ENCODE measurements around the gene DMRT2. TPM values are rescaled to one million over a fixed set of nuclear protein-coding genes. Genes with fewer than 3 reads are reported as not detected.

DMRT2 gene
- total RNA-seq (2014; rRNA removed; shearing (Covaris generic)) (12.2 and 14.7 TPM in 2 replicates), total RNA-seq (2022) (18.9 and 22.5 TPM in 2 replicates), Bru-seq, nascent RNA (percentile 65 among the genes with signal in this experiment), BruChase-seq, experiment 1, labeled RNA remaining after a 6-hour chase (percentile 47 among the genes with signal in this experiment), BruChase-seq, experiment 2, labeled RNA remaining after a 2-hour chase (percentile 62 among the genes with signal in this experiment)
- long read RNA-seq, transcript DMRT2-206 (4 exons, 1,244 nt): major isoform, 17 of 70 reads
- long read RNA-seq, partial matches to known transcripts: 43 of 70 reads
- long read RNA-seq, other reads (novel, unspliced or antisense): 6 of 70 reads

DNA sequence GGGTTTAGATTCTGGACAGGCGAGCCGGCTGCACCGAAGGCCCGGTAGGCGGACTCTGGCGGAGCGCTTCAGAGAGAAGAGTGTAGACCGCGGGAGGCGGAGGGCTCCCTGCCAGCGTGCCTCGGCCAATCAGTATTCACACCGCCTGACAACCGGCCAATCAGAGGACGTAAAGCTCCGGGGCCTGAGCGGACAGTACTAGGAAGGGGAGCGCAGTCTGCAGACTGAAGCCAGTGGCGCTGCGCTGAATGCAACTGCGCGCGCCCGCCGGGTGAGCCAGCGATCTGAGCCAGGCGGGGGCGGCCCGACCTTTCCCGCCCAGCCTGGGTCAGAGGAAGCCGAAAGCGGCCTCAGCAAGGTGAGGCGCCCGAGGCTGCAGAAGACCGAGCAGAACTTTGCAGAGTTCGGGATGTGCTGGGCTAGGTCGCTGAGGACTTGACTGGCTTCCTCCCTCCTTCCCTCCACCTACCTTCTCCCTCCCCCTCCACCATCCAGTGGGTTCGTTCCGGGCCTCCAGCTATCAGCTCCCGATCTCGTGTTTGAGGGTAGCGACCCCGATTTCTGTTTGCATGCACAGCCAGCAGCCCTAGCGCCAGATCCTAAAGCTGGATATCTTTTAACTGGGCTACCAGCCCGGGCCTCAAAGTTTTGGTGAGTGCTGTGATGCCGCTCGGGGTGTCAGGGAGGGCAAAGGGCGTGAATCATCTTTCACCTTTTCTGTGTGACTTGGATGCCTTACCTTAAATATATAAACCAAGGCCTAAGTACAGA, at the start of gene DMRT2:
Gene DMRT2 (plus strand): TSS at position 233 of the 771 bp plus-strand sequence. CDS start 1,257 bp downstream, outside the sequence.
- intact Hi-C loops (cut with micrococcal nuclease; ENCODE audit: unreplicated experiment): no loop called here
- Histone ChIP-seq H3K79me2 (ENCODE audit: insufficient read depth, low read depth, low read length) (no peaks in the 10 kb centered on the region), H3K4me3 (ENCODE audit: low read depth, low read length, poor library complexity, severe bottlenecking) (peak within 1 kb of the TSS; percentile 69), H3K9me2 (ENCODE audit: insufficient read depth, low read length) (no peaks in the 10 kb centered on the region), H3K4me1 (ENCODE audit: insufficient read depth, low read length, poor library complexity, severe bottlenecking) (peaks cover 12% of the 10 kb centered on the region), H4K20me1 (ENCODE audit: insufficient read depth, low read length) (no peaks in the 10 kb centered on the region), H3K9me3 (ENCODE audit: low read length) (no peaks in the 10 kb centered on the region), H3K27ac (ENCODE audit: low read depth, low read length, poor library complexity, severe bottlenecking) (peak within 1 kb of the TSS; percentile 66), H3K4me2 (ENCODE audit: low read length) (peak within 1 kb of the TSS; percentile 71), H2AFZ (ENCODE audit: low read length) (peak within 1 kb of the TSS; percentile 56; the same call in 1 of the 2 replicates), H3K36me3 (ENCODE audit: insufficient read depth, low read length) (peaks cover 10% of the 10 kb centered on the region; the same call in 1 of the 2 replicates)
- ChIA-PET CTCF (ENCODE audit: unreplicated experiment) (interaction anchor here (0.7 kb wide), 1 partner anchor 785 kb away, joined by 5 read pairs; no protein-coding TSS in a partner anchor), POLR2A (no interaction called here)
- no TSS peak for BruUV-seq (replicated peaks)
- peak; percentile 93 for DNase-seq (ENCODE audit: low spot score)
- TF ChIP-seq, protein P1, sequence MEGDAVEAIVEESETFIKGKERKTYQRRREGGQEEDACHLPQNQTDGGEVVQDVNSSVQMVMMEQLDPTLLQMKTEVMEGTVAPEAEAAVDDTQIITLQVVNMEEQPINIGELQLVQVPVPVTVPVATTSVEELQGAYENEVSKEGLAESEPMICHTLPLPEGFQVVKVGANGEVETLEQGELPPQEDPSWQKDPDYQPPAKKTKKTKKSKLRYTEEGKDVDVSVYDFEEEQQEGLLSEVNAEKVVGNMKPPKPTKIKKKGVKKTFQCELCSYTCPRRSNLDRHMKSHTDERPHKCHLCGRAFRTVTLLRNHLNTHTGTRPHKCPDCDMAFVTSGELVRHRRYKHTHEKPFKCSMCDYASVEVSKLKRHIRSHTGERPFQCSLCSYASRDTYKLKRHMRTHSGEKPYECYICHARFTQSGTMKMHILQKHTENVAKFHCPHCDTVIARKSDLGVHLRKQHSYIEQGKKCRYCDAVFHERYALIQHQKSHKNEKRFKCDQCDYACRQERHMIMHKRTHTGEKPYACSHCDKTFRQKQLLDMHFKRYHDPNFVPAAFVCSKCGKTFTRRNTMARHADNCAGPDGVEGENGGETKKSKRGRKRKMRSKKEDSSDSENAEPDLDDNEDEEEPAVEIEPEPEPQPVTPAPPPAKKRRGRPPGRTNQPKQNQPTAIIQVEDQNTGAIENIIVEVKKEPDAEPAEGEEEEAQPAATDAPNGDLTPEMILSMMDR (conservative IDR thresholded peaks at IDR 0.05; ENCODE audit: low read length): no peak
- TF ChIP-seq EZH2phosphoT487 (IDR thresholded peaks at IDR 0.05; ENCODE audit: borderline replicate concordance, low read depth, low read length): no peak

GRCh38 chr9:1001838-1002237, 48.3 kb upstream of the DMRT2 start:
- H3K9me2 ChIP-seq (ENCODE audit: insufficient read depth, low read length): no peaks in the 10 kb centered on the region
- no TSS peak for BruUV-seq (replicated peaks)
- ChIA-PET CTCF (ENCODE audit: unreplicated experiment) (interaction anchor here (0.5 to 0.6 kb wide), 2 partner anchors 239 to 287 kb away, joined by 3 read pairs; no protein-coding TSS in a partner anchor), POLR2A (interaction anchor here (0.7 kb wide), 1 partner anchor 302 kb away, joined by 3 read pairs; no protein-coding TSS in a partner anchor)
- H3K4me1 ChIP-seq (ENCODE audit: insufficient read depth, low read length, poor library complexity, severe bottlenecking): peaks cover 4% of the 10 kb centered on the region
- H4K20me1 ChIP-seq (ENCODE audit: insufficient read depth, low read length): no peaks in the 10 kb centered on the region
- H3K79me2 ChIP-seq (ENCODE audit: insufficient read depth, low read depth, low read length): no peaks in the 10 kb centered on the region
- peaks cover 10% of the 10 kb centered on the region for H3K9me3 ChIP-seq (ENCODE audit: low read length)
- no peak for TF ChIP-seq EZH2phosphoT487 (IDR thresholded peaks at IDR 0.05; ENCODE audit: borderline replicate concordance, low read depth, low read length)
- H3K4me2 ChIP-seq (ENCODE audit: low read length): no peak overlapping the region
- no peaks in the 10 kb centered on the region for H3K36me3 ChIP-seq (ENCODE audit: insufficient read depth, low read length)
- no peak overlapping the region for H2AFZ ChIP-seq (ENCODE audit: low read length)
- no peak overlapping the region for H3K27ac ChIP-seq (ENCODE audit: low read depth, low read length, poor library complexity, severe bottlenecking)
- no peak overlapping the region for H3K4me3 ChIP-seq (ENCODE audit: low read depth, low read length, poor library complexity, severe bottlenecking)
- intact Hi-C loops (cut with micrococcal nuclease; ENCODE audit: unreplicated experiment): loop anchor here (10.0 kb wide), 1 partner anchor 617 kb away; no protein-coding TSS in a partner anchor
- DNase-seq (ENCODE audit: low spot score): no peak

DNA sequence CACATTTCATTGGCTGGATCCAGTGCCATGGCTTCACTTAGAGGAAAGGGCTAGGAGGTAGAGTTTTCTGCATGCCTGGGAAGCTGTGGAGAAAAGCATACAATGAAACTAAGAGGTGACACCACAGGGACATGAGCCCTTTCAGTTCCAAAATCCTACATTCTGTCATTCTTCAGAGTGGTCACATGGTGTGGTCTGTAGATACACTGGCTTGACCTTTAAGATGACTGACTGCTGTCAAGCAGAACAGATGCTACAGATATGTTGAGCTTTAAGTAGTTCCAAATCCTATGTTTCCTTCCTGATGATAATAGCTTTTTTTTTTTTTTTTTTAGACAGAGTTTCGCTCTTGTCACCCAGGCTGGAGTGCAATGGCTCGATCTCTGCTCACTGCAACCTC, 47.5 kb upstream of the DMRT2 start:
- intact Hi-C loops (cut with micrococcal nuclease; ENCODE audit: unreplicated experiment): loop anchor here (10.0 kb wide), 1 partner anchor 618 kb away; no protein-coding TSS in a partner anchor
- H3K4me2 ChIP-seq (ENCODE audit: low read length): no peak overlapping the region
- POLR2A ChIA-PET: interaction anchor here (0.6 to 1.3 kb wide), 4 partner anchors 13 to 378 kb away, joined by 3 to 11 read pairs (median 3); no protein-coding TSS in a partner anchor
- no peak for TF ChIP-seq EZH2phosphoT487 (IDR thresholded peaks at IDR 0.05; ENCODE audit: borderline replicate concordance, low read depth, low read length)
- TF ChIP-seq, protein P1 (conservative IDR thresholded peaks at IDR 0.05; ENCODE audit: low read length): no peak
- H3K79me2 ChIP-seq (ENCODE audit: insufficient read depth, low read depth, low read length): no peaks in the 10 kb centered on the region
- H3K9me2 ChIP-seq (ENCODE audit: insufficient read depth, low read length): no peaks in the 10 kb centered on the region
- no TSS peak for BruUV-seq (replicated peaks)
- CTCF ChIA-PET (ENCODE audit: unreplicated experiment): no interaction called here
- no peaks in the 10 kb centered on the region for H4K20me1 ChIP-seq (ENCODE audit: insufficient read depth, low read length)
- H2AFZ ChIP-seq (ENCODE audit: low read length): no peak overlapping the region
- H3K9me3 ChIP-seq (ENCODE audit: low read length): peaks cover 10% of the 10 kb centered on the region
- H3K4me3 ChIP-seq (ENCODE audit: low read depth, low read length, poor library complexity, severe bottlenecking): no peak overlapping the region
- peaks cover 12% of the 10 kb centered on the region for H3K4me1 ChIP-seq (ENCODE audit: insufficient read depth, low read length, poor library complexity, severe bottlenecking)
- DNase-seq (ENCODE audit: low spot score): no peak
- no peak overlapping the region for H3K27ac ChIP-seq (ENCODE audit: low read depth, low read length, poor library complexity, severe bottlenecking)
- no peaks in the 10 kb centered on the region for H3K36me3 ChIP-seq (ENCODE audit: insufficient read depth, low read length)

All from OCI-LY7 (cell line).